SK-N-SH treated with all-trans-retinoic acid at 6 μM for 48 hours (cell line): Measurements from ENCODE around the gene PAAF1.

Experiments
- ARNTL ChIP-seq: fragments of 450-650 bp; formaldehyde crosslinking; IDR thresholded peaks from 2 replicates; pipeline ENCODE4 v1.5.0; 2020; ENCODE audit warnings: low read depth, mild to moderate bottlenecking, moderate library complexity, borderline replicate concordance
- CSDC2 ChIP-seq: fragments of 250-450 bp; sonication (Bioruptor Pico); IDR thresholded peaks from 2 replicates; pipeline ENCODE4 v1.5.0; 2020; ENCODE audit warnings: mild to moderate bottlenecking, moderate library complexity
- OSR1 ChIP-seq: fragments of 250-450 bp; sonication (Bioruptor Pico); IDR thresholded peaks from 2 replicates; pipeline ENCODE4 v1.8.0; 2022; ENCODE audit warnings: moderate library complexity, mild to moderate bottlenecking, inconsistent platforms
- PPARA ChIP-seq: fragments of 250-450 bp; sonication (Bioruptor Pico); IDR thresholded peaks from 2 replicates; pipeline ENCODE4 v1.5.0; 2020; ENCODE audit warnings: mild to moderate bottlenecking, borderline replicate concordance
- SNAI2 ChIP-seq: fragments of 250-450 bp; sonication (Bioruptor Pico); IDR thresholded peaks from 2 replicates; pipeline ENCODE4 v1.5.0; 2020; ENCODE audit warnings: mild to moderate bottlenecking, moderate library complexity
- TCF4 ChIP-seq: fragments of 250-450 bp; sonication (Bioruptor Pico); IDR thresholded peaks from 2 replicates; pipeline ENCODE4 v1.8.0; 2021; ENCODE audit warnings: mild to moderate bottlenecking, moderate library complexity, borderline replicate concordance
- TSHZ2 ChIP-seq: fragments of 250-450 bp; sonication (Bioruptor Pico); IDR thresholded peaks from 2 replicates; pipeline ENCODE4 v1.5.0; 2020; ENCODE audit warnings: mild to moderate bottlenecking, moderate library complexity
- ZFP3 ChIP-seq: fragments of 250-450 bp; sonication (Bioruptor Pico); IDR thresholded peaks from 2 replicates; pipeline ENCODE4 v1.5.0; 2020; ENCODE audit warnings: mild to moderate bottlenecking, moderate library complexity
- ZNF565 ChIP-seq: fragments of 450-650 bp; formaldehyde crosslinking; conservative IDR thresholded peaks from 2 replicates; pipeline ENCODE4 v1.5.0; 2020; ENCODE audit warnings: low read depth, mild to moderate bottlenecking, moderate library complexity
- ZNF70 ChIP-seq: fragments of 450-650 bp; formaldehyde crosslinking; IDR thresholded peaks from 2 replicates; pipeline ENCODE4 v1.5.0; 2020; ENCODE audit warnings: mild to moderate bottlenecking, moderate library complexity
- TF ChIP-seq, protein P1 (sequence below): fragments of 250-450 bp; sonication (Bioruptor Pico); IDR thresholded peaks from 2 replicates; pipeline ENCODE4 v1.5.1; 2020; ENCODE audit warnings: low read depth, mild to moderate bottlenecking, moderate library complexity
- TF ChIP-seq, protein P2 (sequence below): fragments of 250-450 bp; sonication (Bioruptor Pico); IDR thresholded peaks from 2 replicates; pipeline ENCODE4 v1.8.0; 2020; ENCODE audit warnings: mild to moderate bottlenecking, moderate library complexity, borderline replicate concordance
- TF ChIP-seq, protein P3 (sequence below): fragments of 250-450 bp; sonication (Bioruptor Pico); IDR thresholded peaks from 2 replicates; pipeline ENCODE4 v1.5.1; 2021; ENCODE audit warnings: mild to moderate bottlenecking, moderate library complexity

DNA sequence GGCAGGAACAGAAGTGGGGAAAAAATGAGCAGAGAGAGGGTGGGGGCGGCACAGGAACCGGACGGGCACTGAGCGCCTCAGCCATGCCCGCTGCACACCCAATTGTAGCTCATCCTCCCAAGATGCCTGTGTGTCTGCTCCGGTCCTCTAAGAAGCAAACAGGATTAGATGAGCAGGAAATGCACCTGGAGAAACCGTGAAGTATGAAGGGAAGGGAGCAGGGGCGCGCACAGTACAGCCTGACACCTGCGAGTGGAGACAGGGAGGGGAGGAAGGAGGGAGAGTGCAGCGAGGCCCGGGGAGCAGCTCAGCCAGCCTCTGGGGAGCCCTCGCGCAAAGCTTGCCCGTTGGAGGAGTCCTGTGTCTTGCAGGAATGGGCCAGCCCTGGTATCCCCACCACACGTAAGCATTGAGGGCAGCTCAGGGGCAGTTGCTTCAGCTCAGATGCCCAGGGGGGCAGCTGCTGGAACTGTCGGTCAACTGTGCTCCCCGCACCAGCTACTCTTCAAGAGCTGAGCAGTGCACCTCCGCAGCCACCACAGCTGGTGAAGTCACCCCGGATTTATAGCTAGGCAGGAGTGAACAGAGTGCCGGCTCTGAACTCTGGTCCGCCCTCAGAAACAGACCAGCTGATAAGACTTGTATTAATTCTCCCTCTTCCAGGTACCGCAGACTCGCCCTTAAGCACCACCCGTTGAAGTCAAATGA is 81.0 kb downstream of the PAAF1 start:
- TF ChIP-seq TCF4 (CRISPR knock-in tag) (no peak), ZFP3 (CRISPR knock-in tag) (no peak), ARNTL (no peak), ZNF565 (CRISPR knock-in tag) (no peak), TSHZ2 (CRISPR knock-in tag) (no peak), OSR1 (no peak), SNAI2 (CRISPR knock-in tag) (no peak), PPARA (CRISPR knock-in tag) (no peak), CSDC2 (CRISPR knock-in tag) (no peak), ZNF70 (CRISPR knock-in tag) (no peak)
- TF ChIP-seq, protein P1, sequence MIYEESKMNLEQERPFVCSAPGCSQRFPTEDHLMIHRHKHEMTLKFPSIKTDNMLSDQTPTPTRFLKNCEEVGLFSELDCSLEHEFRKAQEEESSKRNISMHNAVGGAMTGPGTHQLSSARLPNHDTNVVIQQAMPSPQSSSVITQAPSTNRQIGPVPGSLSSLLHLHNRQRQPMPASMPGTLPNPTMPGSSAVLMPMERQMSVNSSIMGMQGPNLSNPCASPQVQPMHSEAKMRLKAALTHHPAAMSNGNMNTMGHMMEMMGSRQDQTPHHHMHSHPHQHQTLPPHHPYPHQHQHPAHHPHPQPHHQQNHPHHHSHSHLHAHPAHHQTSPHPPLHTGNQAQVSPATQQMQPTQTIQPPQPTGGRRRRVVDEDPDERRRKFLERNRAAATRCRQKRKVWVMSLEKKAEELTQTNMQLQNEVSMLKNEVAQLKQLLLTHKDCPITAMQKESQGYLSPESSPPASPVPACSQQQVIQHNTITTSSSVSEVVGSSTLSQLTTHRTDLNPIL: no peak
- TF ChIP-seq, protein P2, sequence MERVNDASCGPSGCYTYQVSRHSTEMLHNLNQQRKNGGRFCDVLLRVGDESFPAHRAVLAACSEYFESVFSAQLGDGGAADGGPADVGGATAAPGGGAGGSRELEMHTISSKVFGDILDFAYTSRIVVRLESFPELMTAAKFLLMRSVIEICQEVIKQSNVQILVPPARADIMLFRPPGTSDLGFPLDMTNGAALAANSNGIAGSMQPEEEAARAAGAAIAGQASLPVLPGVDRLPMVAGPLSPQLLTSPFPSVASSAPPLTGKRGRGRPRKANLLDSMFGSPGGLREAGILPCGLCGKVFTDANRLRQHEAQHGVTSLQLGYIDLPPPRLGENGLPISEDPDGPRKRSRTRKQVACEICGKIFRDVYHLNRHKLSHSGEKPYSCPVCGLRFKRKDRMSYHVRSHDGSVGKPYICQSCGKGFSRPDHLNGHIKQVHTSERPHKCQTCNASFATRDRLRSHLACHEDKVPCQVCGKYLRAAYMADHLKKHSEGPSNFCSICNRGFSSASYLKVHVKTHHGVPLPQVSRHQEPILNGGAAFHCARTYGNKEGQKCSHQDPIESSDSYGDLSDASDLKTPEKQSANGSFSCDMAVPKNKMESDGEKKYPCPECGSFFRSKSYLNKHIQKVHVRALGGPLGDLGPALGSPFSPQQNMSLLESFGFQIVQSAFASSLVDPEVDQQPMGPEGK (CRISPR knock-in tag): no peak
- TF ChIP-seq, protein P3, sequence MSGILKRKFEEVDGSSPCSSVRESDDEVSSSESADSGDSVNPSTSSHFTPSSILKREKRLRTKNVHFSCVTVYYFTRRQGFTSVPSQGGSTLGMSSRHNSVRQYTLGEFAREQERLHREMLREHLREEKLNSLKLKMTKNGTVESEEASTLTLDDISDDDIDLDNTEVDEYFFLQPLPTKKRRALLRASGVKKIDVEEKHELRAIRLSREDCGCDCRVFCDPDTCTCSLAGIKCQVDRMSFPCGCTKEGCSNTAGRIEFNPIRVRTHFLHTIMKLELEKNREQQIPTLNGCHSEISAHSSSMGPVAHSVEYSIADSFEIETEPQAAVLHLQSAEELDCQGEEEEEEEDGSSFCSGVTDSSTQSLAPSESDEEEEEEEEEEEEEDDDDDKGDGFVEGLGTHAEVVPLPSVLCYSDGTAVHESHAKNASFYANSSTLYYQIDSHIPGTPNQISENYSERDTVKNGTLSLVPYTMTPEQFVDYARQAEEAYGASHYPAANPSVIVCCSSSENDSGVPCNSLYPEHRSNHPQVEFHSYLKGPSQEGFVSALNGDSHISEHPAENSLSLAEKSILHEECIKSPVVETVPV (CRISPR knock-in tag): no peak
